NCI-H774 (cell line): ENCODE results near the gene CSMD2.

Experiments used
- DNase-seq: peaks from one replicate; lab custom pipeline; 2025; lab: John Stamatoyannopoulos, UW

CSMD2 gene

DNA sequence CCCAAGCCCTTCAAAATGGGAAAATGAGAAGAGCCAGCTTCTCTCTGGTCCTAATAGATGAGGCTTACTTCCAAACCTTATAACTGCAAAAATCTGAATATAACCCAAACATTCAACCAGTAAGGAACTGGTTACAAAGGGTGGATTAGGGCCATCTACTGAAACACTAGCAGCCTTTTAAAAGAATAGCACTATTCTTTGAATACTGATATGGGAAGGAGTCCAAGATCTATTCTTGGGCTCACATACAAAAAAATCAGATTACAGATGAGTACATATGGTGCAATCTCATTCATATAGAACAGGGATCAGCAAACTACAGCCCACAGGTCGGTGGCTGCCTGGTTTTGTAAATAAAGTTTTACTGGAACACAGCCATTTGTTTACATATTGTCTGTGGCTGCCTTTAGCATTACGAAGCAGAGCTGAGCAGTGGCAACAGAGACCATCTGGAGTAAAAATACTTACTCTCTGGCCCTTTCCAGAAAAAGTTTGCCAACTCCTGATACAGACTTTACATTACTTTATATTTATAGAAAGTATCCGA lies 524.8 kb downstream of the CSMD2 start:
- DNase-seq: peak; percentile 53

DNA sequence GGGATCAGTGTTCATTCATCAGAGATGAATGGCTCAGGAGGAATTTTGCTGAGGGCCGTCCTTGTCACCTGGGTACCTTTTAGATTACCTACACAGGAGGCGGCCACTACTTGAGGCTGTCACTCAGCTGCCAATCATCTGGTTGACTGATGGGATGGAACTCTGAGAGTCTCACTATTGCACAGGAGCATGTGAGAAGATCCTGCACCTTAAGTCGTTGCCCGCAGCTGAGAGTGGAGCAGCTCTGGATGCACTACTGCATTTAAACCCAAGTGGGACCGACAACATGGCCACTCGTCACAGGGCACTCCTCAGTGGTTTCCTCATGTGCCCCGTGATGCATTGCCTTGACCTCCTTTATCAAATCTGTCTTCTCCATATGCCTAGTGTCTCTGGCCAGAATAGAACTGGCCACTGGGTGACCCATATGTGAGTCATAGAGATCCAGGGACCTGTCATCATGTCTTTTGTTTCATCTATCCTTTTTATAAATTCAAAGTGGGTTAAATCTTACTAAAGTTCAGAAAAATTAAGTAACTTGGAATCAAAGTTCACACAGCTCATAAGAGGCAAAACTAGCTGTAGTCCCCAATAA lies 527.1 kb downstream of the CSMD2 start:
- DNase-seq: no peak

DNA sequence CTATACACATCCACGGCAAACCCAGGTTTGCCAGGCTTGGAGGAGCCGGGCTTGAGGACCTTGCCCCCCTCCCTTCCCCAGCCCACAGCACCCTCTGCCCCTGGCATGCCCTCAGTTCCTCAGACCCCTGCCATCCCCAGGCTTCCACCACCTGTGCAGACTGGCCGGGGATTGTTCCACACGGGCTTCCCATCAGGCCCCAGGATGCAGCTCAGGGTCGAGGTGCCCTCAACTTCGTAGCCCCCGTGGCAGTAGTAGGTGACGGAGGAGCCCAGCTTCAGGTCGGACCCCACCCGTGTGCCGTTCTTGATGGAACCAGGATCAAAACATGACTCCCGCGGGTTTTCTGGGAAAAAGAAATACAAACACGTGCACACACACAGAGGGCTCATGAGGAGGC lies 528.8 kb downstream of the CSMD2 start:
- no peak for DNase-seq

DNA sequence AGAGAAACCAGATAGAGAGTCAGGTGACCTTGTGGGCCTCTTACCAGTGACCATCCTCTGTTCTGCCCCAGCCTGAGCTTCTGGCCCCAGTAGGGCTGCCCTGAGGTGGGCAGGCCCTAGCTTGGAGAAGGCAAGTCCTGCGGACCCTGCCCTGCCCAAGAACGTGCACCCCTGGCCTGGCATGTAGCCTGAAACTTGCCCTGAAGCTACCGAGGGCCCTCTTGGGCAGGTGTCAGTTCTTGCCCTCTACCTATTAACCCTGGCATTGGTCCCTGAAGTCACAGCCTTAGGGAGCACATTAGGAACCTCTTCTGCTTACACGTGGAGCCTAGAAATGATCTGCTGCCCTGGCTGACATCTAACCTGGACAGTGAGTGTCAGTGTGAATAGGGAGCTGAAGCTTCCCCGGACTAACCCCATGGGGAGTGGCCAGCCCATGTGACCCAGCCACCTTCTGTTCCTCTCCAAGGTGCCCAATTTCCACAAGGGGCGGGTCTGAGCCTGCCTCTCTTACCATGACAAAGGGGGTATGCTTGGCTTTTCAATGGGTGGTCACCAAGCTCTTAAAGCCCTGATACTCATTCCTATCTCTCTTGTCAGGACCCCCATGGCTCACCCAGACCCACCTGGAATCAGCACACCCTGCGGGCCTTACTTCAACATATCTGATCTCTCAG lies 529.6 kb downstream of the CSMD2 start:
- no peak for DNase-seq

DNA sequence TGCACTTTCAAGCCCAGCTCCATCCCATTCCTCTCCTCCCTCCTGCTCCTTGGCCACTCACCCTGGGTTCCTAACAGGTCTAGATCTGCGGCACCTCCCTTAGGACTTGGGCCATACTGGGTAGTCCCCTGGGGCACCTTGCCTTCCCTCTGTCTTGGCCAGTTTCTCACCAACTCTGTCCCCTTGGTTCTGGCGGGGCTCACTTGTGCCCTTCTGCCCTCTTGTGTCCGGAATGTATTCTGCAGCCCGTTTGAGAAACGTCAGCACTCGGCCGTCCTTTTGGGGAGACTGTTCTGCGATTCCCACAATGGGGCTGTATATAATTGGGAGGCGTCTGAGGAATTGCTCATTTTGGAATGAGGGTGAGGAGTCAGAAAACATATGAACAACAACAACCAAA lies 530.2 kb downstream of the CSMD2 start:
- DNase-seq: no peak

DNA sequence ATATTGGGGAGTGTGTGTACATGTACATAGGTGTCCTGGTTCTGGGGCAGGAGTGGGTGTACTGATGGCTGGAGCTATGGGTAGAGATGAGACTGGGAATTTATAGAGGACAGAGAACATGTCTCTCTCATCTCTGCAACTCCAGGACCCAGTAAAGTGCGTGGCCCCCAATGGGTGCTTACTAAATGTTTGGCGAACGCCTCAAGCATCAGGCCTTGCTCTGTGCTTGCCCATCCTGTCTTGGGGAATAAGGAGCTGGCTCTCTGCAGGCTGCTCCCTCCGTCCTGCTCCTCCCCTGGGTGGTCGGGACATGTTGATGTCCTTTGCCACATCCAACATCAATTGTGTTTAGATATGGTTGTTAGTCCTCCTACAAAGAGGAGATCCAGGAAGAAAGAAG lies 530.9 kb downstream of the CSMD2 start:
- no peak for DNase-seq

DNA sequence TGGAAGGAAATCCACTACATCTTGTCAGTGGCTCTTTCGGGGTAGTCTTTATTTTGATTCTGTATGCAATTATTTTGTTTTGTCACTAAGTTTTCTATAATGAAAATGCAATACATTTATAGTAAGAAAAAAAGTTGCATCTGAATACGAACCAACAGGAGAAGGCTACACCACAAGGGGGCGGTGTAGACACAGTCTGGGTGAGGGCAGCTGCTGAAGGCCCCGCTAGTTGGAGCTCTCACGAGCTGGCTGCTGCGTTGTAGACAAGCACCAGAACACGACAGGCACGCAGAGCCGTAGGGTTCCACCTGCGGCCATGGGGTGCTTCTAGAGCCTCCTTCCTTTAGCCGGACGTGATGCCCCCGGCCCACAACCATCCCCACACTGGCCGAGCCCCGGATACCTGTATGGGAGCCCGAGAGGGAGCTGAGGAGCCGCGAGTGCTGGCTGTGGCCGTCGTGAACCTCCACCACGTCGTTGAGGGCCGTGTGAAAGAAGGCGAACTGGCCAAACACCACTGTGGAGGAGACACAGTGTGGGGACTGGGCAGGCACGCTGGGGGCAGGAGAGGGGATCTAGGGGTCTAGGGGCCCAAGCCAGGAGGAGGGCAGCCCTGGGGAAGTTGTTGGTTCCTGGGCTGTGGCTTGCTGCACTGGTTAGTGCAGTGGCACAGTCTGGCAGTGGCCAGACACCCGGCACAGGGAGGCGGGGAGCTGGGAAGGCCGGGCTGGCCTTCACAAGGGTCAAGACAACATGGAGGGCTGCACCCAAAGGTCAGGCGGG lies 531.8 kb downstream of the CSMD2 start:
- peak; percentile 94 for DNase-seq

DNA sequence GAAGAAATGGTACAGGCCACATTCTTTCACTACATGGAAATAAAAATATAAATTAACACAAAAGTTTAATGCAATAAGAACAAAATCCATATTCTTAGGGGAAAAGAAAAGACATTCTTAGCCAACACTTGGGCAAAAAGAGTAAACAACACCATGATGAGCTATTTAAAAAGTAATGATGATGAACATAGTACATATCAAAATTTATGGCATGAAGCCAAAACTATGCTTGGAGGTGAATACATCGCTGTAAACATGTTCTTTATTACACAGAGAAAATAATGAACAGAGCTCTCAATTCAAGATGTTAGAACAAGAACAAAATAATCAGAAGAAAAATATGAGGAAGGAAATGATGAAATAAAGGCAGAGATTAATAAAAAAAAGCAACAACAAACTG lies 534.3 kb downstream of the CSMD2 start:
- DNase-seq: no peak

DNA sequence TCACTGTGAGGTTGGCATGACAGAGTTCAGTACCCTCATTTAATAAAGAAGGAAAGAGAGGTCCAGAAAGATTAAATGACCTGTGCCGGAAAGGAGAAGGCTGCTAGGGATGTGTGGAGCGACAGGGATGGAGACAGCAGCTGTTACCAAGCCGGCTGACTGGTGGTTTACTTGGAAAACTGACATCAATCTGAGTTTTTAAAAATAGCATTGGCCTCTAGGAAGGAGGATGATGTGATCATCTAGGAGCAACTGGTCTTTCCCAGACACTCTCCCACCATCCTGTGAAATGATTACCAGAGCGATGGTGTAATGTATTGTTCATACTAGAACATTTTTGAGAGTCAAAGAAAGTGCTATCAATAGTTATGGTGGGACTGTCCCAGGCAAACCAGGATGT lies 538.2 kb downstream of the CSMD2 start:
- no peak for DNase-seq

DNA sequence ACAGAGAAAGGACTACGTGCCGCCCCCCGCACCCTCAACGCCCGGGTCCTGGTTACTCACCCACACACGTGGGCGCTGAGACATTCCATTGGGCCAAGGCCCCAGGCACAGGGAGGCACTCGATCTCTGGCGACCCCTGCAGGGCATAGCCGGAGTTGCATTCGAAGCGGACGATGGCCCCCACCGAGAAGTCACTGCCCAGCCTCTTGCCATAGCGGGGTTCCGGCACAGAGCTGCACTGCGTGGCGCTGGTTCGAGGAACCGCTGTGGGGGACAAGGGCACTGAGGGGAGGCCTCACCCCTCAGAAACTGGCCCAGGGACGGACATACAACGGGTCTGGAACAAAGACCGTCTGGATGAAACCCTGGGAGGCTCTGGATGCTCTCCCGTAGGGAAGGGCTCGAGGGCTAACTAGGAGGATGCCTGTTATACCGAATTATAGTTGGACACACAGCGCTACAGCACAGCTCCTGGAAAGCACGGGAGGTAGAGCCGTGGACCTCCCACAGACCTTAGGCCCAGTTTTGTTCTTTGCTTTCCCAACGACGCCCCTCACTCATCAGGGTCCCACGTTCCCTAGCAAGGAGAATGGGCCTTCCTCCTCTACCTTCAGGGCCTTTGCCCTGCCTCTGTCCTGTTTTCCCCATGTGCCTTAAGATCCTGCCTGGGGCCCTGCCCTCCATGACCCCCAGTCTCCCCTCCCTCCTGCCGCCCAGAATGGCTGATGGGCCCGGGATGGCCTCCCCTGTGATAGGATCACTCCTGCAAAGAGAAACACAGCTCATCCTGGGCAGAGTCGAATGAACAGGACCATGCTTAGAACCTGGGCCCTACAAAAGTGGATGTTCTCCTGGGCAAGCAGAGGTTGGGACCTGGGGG lies 539.8 kb downstream of the CSMD2 start:
- no peak for DNase-seq

DNA sequence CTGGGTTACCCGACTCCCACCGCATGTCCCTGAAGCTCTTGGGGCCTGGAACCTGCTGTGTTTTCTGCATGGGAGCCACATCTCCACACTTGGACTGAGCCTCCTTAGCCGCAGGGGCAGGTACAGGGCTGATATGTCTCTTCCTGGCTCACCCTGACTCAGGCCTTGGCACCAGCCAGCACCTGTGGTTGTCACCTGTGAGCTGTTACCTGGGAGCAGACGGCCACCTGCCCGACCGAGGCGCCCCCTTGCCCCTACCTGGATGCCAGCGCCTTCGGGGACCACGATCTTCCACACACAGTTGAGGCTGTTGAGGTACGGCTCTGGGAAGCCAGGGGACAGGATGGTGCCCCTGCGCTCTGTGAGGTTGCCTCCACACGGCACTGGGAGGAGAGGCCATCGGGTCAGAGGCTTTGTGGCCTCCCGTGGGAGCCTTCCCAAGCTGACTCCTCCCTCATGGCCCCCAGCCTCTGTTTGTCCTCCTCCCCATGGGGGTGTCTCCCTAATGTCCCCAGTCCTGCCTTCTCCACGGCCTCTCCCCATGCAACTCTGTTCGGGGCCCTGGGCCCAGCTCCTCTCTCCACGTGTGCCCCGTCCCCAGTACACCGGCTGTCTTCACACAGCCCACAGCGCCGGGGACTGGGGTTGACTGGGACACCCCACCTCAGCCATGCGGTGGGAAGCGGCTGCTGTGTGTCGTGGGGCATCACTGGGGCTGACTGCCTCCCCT lies 540.6 kb downstream of the CSMD2 start:
- no peak for DNase-seq

DNA sequence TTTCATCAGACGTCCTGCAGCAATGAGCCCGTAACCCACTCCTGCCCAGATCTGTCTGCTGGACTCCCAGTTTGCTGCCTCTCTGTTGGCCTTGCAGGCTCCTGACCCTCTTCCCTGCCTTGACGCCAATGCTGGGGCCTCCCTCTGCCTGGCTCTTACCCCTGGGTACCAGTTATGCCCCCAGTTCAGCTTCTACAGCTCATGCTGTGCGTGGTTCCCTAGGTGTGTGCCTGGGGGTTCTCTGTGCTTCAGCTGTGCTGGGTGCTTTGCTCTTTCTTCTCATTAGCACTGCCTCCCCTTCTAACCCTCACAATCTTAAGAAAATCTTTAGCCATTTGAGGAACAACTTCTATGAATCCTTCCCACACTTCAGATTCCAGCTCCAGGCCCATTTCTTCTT lies 541.2 kb downstream of the CSMD2 start:
- DNase-seq: no peak

DNA sequence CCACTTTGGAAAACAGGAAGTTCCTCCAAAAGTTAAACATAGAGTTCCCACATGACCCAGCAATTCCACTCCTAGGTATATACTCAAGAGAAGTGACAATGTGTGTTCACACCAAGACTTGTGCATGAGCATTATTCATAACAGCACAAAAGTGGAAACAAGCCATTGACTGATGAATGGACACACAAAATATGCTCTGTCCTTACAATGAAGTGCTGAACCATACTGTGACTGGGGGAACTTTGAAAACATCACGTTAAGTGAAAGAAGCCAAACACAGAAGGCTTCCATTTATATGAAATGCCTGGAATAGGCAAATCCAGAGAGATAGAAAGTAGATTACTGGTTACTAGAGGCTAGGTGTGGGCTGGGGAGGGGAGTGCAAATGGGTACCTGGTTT lies 542.3 kb downstream of the CSMD2 start:
- DNase-seq: no peak

DNA sequence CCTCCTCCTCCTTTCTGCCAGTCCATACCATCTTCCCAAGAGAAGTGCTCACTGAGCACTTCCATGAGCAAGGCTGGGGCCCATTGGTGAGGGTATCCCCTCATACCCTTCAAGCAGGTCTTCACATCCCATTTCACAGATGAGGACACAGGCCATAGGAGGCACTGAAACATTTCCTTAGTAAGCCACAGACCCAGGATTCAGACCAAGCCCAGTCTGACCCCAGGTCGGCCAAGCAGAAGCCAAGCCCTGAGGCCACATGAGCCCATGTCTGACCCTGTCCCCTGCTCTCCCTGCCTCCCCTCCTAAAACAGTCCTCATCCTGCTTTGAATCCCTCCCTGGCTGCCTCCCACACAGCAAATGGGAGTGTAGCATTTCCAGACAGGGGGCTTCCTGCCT lies 546.4 kb downstream of the CSMD2 start:
- no peak for DNase-seq

DNA sequence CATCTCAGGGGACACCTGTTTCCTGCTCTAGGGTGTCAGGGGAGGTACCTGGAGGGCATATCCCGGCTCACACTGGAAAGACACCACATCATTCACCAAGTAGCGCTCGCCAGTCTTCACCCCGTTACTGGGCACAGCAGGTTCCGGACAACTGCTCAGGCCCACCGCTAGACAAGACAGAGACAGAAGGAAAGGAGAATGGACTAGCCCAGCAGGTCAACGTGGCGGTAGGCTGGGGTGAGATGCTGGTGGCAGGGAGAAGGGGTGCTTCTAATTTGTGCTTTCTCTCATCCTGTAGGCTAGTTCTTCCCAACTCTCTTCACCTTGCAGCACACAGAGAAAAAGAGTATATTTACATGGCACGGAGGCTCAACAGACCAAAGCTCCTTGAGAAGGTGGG lies 547.6 kb downstream of the CSMD2 start:
- DNase-seq: no peak

DNA sequence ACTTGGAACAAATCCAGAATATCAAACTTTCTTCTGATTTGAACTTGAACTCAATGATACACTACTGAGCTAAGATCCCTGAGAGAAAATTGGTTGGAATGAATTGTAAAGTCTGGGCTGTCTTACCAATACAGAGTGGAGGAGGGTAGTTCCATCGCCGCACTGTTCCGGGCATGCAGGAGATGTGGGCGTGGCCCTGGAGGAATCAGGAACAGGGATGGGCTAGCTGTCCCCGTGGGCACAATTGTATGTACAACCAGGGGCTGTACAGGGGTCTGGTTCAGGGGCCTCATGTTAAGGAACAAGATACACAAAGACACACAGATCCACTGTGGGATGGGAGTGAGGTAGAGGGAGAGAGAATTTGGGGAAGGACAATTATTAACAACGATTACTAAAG lies 548.2 kb downstream of the CSMD2 start:
- no peak for DNase-seq

DNA sequence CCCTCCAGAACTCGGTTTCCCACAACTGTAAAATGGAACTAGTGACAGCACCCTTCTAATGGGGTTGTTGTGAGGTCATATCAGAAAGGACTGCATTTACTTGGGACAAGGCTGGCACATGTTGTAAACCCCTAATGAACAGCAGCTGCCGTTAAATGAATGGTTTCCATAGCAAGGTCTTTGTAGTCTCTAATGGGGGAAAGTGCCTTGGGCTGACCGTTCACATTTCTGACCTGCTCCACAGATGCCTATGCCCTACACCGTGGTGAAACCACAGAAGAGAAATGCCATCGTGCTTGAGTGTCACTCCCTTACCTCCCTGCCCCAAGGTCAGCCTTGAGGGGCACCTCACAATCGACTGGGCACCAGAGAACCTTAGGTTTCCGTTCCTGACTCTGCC lies 549.5 kb downstream of the CSMD2 start:
- no peak for DNase-seq

DNA sequence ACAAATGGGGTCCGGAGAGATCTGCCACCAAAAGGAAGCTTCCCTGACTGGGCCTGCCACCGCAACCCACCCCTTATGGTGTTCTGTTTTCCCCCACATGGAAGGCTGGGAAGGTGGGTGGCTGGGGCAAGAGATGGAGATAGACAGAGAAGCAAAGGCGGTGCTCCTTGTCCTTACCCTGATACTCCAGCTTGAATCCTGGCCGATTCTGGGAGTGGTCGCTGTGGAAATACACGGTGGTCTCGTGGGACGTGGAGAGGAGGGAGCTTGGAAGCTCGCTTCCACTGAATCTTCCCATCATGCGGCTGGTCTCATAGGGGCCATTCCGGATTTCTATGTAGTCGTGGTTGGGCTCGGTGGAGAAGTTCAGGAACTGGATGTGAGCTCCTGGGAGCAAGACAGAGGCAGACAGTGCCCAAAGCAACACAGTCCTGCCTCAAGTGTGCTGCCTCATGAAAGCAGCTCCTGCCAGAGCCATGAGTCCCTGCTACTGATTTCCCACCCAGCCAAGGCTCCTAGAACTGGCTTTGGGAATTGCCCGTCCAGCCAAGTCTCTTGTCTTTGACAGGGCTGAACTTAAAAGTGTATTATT lies 554.1 kb downstream of the CSMD2 start:
- DNase-seq: no peak

DNA sequence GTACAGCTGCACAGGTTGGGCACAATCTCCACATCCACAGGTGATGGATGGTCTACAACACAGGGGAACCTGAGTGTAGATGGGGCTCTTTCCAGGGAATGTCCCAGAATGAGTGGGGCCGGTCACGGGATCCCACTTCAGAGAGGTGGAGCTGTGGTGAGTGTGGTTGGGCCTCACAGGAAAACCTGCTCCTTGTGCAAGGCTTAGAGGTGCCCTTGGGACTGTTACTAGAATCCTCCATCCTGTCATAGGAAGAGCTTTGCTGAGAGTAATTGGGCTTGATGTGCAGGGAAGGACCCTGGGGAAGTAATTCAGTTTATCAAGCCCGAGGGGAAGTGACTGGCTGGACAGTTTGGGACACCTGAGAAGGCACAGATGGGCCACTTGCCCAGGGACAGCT lies 554.6 kb downstream of the CSMD2 start:
- DNase-seq: no peak

DNA sequence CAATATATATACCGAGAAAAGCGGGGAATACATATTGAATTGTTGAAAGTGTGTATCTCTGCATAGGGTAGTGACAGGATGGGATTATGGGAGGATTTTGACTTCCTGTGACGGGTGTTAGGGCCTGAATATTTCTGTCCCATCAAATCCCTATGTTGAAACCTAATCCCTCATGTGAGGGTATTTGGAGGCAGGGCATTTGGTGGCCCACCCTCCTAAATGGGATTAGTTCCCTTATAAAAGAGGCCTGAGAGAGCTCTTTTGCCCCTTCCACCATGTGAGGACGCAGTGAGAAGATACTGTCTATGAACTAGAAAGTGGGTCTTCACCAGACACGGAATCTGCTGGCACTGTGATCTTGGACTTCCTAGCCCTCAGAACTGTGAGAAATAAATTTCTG lies 555.3 kb downstream of the CSMD2 start:
- no peak for DNase-seq

DNA sequence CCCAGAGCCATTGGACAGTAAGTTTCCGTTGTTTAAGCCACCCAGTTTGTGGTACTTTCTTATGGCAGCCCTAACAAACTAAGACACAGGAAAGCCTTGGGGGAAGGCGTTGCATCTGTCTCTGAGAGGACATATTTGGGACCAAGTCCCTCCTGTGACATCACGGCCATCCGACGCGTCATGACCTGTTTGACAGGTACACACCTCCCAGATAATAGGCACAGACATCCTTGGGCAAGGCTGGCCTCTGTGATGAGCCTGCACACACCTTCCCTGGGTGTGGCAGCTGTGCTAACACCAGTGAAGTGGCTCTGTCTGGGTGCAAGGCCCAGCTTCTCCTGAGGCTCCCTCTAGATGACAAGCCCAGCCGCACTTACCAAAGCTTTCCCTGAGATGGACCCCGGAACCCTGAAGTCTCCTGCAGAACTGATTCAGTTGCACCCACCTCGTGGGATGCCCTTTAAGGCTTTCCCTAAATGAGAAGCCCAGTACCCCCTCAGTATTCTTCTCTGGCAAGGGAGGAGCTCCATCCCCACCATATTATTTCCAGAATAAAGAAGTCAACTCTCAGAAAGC lies 556.1 kb downstream of the CSMD2 start:
- DNase-seq: no peak
